ENCODE measurements around the gene BUB1B. TPM values are rescaled to one million over a fixed set of nuclear protein-coding genes. Genes with fewer than 3 reads are reported as not detected.

The BUB1B gene
- total RNA-seq, 1 experiment from 2014 or later, result 92.9 TPM

DNA sequence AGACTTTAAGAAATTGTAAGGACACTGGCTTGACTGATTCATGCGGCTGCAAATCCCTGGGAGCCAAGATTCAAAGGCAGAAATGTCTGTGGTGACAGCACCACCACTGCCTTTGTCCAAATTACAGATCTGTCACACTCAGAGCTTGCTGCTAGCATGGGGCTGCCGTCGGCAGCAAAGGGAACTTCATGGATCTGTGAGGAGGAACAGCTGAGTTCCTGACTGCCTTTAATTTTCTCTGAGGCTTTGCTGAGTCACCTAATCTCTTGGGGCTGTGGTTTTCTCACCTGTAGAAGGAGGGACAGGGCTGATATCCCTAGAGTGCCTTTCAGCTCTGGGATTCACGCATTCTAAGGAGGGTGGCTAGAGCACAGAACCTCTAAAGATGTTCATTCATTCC, 73.9 kb downstream of the BUB1B start:
- Histone ChIP-seq H3K9ac (ENCODE audit: low read length) (no peak overlapping the region), H3K36me3 (ENCODE audit: control insufficient read depth in 1 of 2, insufficient read depth in 2 of 2, low read length in 2 of 2) (peaks cover 0 to under 1% of the 10 kb centered on the region in 2 experiments; a peak in 1 of 4 replicates), H3K9me3 (ENCODE audit: control insufficient read depth in 1 of 2, insufficient read depth in 1 of 2, low read depth in 1 of 2, low read length in 2 of 2) (no peaks in the 10 kb centered on the region), H3K4me3 (replicated peaks in 1 of 2; ENCODE audit: low read depth in 1 of 2, low read length in 2 of 2) (no peak overlapping the region), H2AFZ (ENCODE audit: low read depth, low read length, poor library complexity, severe bottlenecking) (no peak overlapping the region), H3K4me2 (ENCODE audit: low read length) (peak overlapping the region; percentile 2; the same call in 1 of the 2 replicates), H3K27me3 (ENCODE audit: insufficient read depth, low read length) (no peaks in the 10 kb centered on the region), H3K27ac (ENCODE audit: low read depth, low read length) (0 out of 2 replicates have a peak overlapping the region, but pooled peaks have one; percentile 20), H3K79me2 (ENCODE audit: insufficient read depth, low read length) (no peaks in the 10 kb centered on the region), H3K9me2 (ENCODE audit: insufficient read depth) (no peaks in the 10 kb centered on the region), H4K20me1 (ENCODE audit: insufficient read depth) (no peaks in the 10 kb centered on the region), H3K4me1 (ENCODE audit: control insufficient read depth in 1 of 2, insufficient read depth in 2 of 2, low read length in 2 of 2) (peaks cover 10 to 36% of the 10 kb centered on the region in 2 experiments)
- POLR2A ChIA-PET, result no interaction called here
- TF ChIP-seq JUND (IDR thresholded peaks at IDR 0.05) (no peak), ZNF274 (IDR thresholded peaks at IDR 0.05; ENCODE audit: low read depth, low read length) (no peak), POLR2A (IDR thresholded peaks at IDR 0.05; ENCODE audit: borderline replicate concordance, extremely low read depth, insufficient read depth, insufficient read length) (no peak), SP1 (IDR thresholded peaks at IDR 0.05; ENCODE audit: low read depth) (no peak), SIN3A (IDR thresholded peaks at IDR 0.05; ENCODE audit: low read depth) (no peak), CEBPB (IDR thresholded peaks at IDR 0.05; ENCODE audit: low read depth) (no peak), RAD21 (IDR thresholded peaks at IDR 0.05; ENCODE audit: low read depth) (no peak), EZH2phosphoT487 (IDR thresholded peaks at IDR 0.05; ENCODE audit: borderline replicate concordance) (no peak)
- CTCF ChIA-PET, result no interaction called here
- intact Hi-C loops (cut with micrococcal nuclease), result no loop called here
- DNase-seq (ENCODE audit: low read depth, low spot score) (no peak), ATAC-seq (no peak)
- RAD21 ChIA-PET (ENCODE audit: low non-redundant PET in 1 of 2, low total read pairs in 2 of 2, uncharacterized antibody in 2 of 2, unreplicated experiment in 2 of 2), result no interaction called here
- no TSS peak for BruUV-seq (replicated peaks)

GRCh38 chr15:40235201-40235885, 74.5 kb downstream of the BUB1B start:
- DNase-seq (ENCODE audit: low read depth, low spot score) (no peak), ATAC-seq (no peak)
- H3K9ac ChIP-seq (ENCODE audit: low read length), result no peak overlapping the region
- TF ChIP-seq, protein P1, sequence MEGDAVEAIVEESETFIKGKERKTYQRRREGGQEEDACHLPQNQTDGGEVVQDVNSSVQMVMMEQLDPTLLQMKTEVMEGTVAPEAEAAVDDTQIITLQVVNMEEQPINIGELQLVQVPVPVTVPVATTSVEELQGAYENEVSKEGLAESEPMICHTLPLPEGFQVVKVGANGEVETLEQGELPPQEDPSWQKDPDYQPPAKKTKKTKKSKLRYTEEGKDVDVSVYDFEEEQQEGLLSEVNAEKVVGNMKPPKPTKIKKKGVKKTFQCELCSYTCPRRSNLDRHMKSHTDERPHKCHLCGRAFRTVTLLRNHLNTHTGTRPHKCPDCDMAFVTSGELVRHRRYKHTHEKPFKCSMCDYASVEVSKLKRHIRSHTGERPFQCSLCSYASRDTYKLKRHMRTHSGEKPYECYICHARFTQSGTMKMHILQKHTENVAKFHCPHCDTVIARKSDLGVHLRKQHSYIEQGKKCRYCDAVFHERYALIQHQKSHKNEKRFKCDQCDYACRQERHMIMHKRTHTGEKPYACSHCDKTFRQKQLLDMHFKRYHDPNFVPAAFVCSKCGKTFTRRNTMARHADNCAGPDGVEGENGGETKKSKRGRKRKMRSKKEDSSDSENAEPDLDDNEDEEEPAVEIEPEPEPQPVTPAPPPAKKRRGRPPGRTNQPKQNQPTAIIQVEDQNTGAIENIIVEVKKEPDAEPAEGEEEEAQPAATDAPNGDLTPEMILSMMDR (IDR thresholded peaks at IDR 0.05 in 2 of 3, conservative IDR thresholded peaks at IDR 0.05 in 1 of 3; ENCODE audit: borderline replicate concordance in 1 of 3, insufficient read depth in 1 of 3, low read depth in 2 of 3, low read length in 2 of 3), result no peak
- TF ChIP-seq CEBPB (IDR thresholded peaks at IDR 0.05; ENCODE audit: low read depth), result no peak
- TF ChIP-seq ZBTB33 (IDR thresholded peaks at IDR 0.05; ENCODE audit: extremely low read depth, insufficient replicate concordance, low read length), result no peak
- no peak for TF ChIP-seq EGR1 (IDR thresholded peaks at IDR 0.05; ENCODE audit: low read depth)
- TF ChIP-seq, protein P2, sequence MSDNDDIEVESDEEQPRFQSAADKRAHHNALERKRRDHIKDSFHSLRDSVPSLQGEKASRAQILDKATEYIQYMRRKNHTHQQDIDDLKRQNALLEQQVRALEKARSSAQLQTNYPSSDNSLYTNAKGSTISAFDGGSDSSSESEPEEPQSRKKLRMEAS (IDR thresholded peaks at IDR 0.05), result no peak
- no peak for TF ChIP-seq ZFX (IDR thresholded peaks at IDR 0.05)
- TF ChIP-seq FOSL1 (IDR thresholded peaks at IDR 0.05; ENCODE audit: low read depth), result no peak
- no peak for TF ChIP-seq POLR2AphosphoS5 (IDR thresholded peaks at IDR 0.05; ENCODE audit: low read depth, low read length)
- TF ChIP-seq ZNF274 (IDR thresholded peaks at IDR 0.05; ENCODE audit: low read depth, low read length), result no peak
- H3K36me3 ChIP-seq (ENCODE audit: control insufficient read depth in 1 of 2, insufficient read depth in 2 of 2, low read length in 2 of 2), result no peaks in the 10 kb centered on the region
- no TSS peak for BruUV-seq (replicated peaks)
- H3K27ac ChIP-seq (ENCODE audit: low read depth, low read length), result no peak overlapping the region
- H3K9me2 ChIP-seq (ENCODE audit: insufficient read depth), result no peaks in the 10 kb centered on the region
- ChIA-PET POLR2A (no interaction called here), CTCF (no interaction called here), RAD21 (ENCODE audit: low non-redundant PET in 1 of 2, low total read pairs in 2 of 2, uncharacterized antibody in 2 of 2, unreplicated experiment in 2 of 2) (no interaction called here)
- H3K79me2 ChIP-seq (ENCODE audit: insufficient read depth, low read length), result no peaks in the 10 kb centered on the region
- H3K4me1 ChIP-seq (ENCODE audit: control insufficient read depth in 1 of 2, insufficient read depth in 2 of 2, low read length in 2 of 2), result peaks cover 10 to 41% of the 10 kb centered on the region in 2 experiments
- no peaks in the 10 kb centered on the region for H4K20me1 ChIP-seq (ENCODE audit: insufficient read depth)
- H2AFZ ChIP-seq (ENCODE audit: low read depth, low read length, poor library complexity, severe bottlenecking), result no peak overlapping the region
- H3K4me3 ChIP-seq (replicated peaks in 1 of 2; ENCODE audit: low read depth in 1 of 2, low read length in 2 of 2), result no peak overlapping the region
- H3K27me3 ChIP-seq (ENCODE audit: insufficient read depth, low read length), result no peaks in the 10 kb centered on the region
- no peak overlapping the region for H3K4me2 ChIP-seq (ENCODE audit: low read length)
- H3K9me3 ChIP-seq (ENCODE audit: control insufficient read depth in 1 of 2, insufficient read depth in 1 of 2, low read depth in 1 of 2, low read length in 2 of 2), result no peaks in the 10 kb centered on the region
- intact Hi-C loops (cut with micrococcal nuclease), result no loop called here

Measured in HCT116 (cell line).